ENCODE measurements around the gene GLRX5.
"Not testable (repeated sequence)": the region's sequence is repeated elsewhere in the genome, so short reads cannot be mapped to it uniquely, and the experiment has no call there.

- TF ChIP-seq CTCF, POLR2A (IDR thresholded peaks at IDR 0.05): not testable (repeated sequence)
These were observed 56.3 kb downstream of the GLRX5 start for GRCh38 chr14:95591182-95591581.

All from adrenal gland (tissue), 5 donors.